HG02588 (cell line): ENCODE measurements around the gene CHD5.
"Not testable (repeated sequence)": the region's sequence is repeated elsewhere in the genome, so short reads cannot be mapped to it uniquely, and the experiment has no call there.

Experiments used
- ATAC-seq: cut with Tn5 transposase; IDR thresholded peaks from one replicate; pipeline ENCODE4 v1.9.1; 2021; ENCODE audit warnings: mild to moderate bottlenecking, moderate library complexity; ENCODE audit not compliant: unreplicated experiment

The CHD5 gene

DNA sequence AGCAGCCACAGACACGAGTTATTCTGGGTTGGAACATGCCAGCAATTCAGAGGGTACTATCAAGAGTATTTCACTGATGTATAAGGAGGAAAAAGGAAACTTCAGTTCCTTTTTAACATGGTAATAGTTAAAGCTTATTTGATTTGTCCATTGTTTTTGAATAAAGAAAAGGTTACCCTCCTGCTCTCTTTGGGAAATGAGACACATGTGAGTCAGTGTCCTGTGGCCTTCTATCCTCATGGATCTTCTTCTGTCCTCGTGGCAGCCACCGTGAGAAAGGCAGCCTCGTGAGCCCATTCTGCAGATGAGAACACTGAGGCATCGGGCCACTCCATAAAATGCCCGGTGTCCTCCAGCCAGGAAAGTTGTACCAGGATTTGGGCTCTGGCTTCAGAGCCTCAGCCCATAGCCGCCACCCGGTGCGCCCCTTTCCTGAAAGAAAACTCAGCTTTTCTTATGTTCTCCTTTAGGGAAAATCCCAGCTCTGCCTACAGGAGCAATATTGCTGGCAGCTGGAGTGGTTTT is 109.6 kb downstream of the CHD5 start:
- ATAC-seq: no peak

DNA sequence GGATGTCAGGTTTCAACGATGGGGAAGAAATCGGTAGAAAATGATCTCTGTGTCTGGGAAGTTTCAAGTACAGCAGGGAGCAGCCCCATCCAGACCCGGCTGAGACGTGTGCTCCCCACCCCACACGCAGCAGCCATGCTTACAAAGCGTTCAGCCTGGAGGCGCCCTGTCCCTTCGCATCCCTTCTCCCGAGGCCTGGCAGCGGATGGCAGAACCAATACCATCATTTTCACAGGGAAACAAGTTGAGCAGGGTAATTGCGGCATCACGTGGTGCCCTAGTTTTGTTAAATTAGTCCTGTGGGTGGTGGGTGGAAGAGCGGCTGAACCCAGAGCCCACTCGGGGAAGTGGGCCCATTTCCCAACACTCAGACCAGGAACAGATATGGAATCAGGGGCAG is 110.5 kb downstream of the CHD5 start:
- no peak for ATAC-seq

DNA sequence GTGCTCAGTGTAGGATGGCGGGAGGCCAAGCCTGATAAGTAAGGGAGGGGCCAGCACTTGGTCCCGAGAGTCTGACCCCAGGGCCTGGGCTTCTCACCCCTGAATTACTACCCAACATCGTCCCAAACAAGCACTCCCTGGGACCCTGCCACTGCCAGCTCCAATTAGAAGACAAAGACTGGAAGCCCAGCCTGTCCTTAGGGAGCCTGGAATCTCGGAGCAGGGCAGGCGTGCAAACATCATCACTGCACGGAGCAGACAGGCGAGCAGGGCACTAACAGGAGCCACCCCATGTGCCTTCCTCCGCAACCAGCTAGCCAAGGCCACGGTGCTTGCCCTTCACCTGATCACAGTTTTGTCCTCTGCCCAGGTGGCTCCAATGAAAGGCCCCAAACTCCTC is 111.2 kb downstream of the CHD5 start:
- no peak for ATAC-seq

DNA sequence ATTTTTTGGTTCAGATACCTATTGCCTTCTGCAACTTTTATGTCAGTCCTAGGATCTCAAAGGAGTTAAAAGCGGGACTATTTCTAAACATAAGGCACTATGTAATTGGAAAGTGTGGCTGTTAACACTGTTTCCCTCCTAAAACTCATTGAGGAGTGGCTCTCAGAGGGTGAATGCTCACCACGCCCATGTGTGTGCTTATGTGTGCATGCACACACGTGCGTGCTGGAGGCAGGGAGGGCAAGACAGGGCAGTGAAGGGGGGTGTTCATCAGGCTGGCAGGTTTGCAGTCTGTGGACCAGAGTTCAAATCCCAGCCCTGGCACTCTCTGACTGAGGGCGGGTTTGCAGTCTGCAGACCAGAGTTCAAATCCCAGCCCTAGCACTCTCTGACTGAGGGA is 112.0 kb downstream of the CHD5 start:
- no peak for ATAC-seq

DNA sequence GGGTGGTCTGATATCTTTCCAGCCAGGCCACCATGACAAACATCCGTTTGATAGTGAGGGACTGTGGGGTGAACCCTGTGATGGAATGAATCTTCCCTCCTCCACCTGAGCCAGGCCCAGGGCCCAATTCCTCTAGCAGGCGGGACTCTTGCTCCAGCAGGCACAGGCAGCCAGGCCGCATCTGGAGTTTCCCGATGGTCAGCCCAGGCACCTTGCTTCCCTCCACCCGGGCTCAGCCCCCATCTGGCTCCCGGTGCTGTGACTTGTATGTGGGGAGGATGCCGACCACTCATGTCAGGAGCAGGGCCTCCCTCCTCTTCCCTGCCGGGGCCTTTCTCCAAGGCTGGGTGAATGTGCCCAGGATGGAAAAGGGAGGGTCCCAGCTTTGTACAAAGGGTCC is 113.4 kb downstream of the CHD5 start:
- ATAC-seq: no peak

DNA sequence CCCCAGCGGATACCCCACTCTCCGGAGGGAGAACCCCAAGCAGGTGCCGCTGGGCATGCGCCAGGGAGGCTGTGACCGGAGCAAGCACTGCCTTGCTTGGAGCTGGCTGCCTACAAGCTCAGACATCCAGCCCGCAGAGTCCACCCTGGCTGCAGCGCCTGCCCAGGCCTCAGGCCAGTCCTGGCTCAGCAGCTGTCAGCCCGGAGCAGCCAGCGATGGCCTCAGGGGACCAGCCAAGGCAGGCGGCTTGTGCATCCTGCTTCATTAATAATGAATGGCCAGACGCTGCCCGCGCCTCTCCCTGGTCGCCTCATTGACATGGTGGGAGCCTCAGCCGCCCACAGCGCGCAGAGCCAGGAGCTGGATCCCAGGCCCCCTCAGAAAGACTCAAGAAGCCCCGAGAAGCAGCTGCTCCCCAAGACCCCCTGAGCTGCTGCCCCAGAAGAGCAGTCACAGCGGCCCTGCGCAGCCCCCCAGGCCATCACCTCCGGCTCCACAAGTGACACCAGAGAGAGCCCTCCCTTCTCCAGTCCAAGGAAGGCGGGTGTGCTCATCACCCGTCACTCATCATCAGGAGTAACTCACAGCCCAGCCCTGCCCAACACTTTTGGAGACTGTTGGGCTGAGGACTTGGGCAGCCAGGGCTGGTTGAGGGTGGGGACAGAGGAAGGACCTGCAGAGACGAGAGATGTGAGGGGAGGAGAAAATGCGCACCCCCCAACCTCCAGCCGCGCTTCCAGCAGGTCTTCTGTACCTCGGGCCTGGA is 114.8 kb downstream of the CHD5 start:
- ATAC-seq: no peak

DNA sequence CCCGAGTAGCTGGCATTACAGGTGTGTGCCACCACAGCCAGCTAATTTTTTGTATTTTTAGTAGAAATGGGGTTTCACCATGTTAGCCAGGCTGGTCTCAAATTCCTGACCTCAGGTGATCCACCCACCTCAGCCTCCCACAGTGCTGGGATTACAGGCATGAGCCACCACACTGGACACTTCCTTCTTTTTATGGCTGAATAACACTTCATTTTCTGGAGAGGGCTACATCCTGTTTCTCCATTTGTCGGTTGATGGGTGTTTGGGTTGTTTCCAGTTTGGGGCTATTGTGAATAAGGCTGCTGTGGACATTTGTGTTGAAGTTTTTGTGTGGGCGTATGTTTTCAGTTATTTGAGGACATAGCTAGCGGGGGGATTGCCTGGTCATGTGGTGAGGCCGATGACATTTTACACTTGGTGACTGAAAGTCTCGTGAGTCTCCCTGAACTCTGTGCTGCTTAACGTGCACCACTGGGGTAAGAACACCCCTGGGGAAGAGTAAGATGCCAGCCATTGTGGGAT is 116.5 kb downstream of the CHD5 start:
- not testable (repeated sequence) for ATAC-seq

DNA sequence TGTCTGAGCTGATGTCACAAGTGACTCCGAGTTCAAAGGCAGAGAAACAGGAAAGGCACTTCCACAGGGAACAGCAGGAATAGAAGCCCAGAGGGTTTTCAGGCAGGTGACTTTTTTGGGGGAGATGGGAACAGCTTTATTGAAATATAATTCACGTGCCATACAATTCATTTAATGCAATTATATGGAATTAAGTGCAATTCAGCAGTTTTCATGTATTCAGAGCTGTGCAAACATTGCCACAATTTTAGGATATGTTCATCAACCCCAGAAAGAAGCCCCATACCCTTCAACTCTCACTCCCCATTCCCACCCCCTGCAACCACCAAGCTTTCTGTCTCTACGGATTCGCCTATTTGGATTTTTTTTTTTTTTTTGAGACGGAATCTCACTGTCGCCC is 117.5 kb downstream of the CHD5 start:
- ATAC-seq: no peak

DNA sequence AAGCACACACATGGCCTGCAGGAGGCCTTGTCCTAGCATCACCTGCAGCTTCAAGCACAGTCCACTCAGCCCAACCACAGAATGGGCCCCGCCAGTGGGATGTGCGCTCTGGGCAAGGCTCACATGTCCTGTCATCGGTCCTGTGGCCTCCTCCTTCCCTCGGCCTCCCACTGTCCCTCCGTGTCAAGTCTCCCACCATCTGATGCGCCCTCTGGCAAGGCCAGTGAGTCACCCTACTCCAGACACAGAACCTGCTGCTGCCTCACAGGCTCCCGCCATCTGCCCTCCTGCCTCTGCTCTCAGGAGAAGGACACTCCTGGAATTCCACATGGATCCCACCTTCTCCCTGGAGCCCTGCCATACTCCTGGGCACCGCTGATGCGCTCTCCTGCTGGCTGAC is 120.3 kb downstream of the CHD5 start:
- no peak for ATAC-seq

DNA sequence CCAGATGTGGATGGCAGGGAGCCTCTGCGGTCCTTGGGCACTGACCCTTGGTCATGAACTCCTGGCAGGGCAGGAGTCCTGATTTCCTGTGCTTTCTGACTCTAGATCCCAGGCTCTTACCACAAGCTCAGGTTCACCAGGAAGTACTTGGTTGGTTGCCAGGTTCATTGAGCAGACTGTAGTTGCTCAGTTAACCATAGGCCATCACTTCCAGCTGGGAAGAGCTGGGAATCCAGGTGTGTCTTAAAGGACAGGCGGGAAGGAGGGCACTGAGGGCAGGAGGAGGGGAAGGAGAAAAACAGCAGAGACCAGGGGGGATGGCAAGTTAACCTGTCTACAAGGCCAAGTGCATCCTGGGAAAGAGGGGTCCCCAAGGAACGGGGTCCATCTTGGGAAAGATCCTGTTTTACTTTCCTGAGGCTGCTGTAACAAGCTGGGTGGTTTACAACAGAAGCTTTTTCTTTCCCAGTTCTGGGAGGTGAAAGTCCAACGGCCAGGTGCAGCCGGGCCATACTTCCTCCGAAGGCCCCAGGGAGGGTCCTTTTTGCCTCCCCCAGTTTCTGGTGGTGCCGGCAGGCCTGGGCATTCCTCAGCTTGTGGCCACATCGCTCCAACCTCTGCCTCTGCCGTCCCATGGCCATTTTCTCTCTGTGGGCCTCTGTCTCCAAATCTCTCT is 122.8 kb downstream of the CHD5 start:
- ATAC-seq: no peak

DNA sequence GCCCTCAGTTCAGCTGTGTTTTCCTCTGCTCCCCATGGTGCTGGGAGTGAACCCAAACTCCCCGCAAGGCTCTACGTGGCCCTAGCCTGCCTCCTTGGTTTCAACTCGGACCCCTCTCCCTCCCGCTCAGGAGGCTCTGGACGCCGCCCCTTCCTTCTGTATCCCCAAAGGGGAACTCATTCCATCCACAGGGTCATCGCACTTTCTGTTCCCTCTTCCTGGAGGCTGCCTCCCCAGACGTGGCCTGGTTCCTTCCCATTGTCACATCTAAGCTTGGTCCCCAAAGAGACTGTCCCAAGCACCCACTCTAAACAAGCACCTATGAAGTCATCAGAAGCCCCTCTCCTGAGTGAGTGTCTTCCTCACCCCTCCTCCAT is 123.6 kb downstream of the CHD5 start:
- no peak for ATAC-seq

DNA sequence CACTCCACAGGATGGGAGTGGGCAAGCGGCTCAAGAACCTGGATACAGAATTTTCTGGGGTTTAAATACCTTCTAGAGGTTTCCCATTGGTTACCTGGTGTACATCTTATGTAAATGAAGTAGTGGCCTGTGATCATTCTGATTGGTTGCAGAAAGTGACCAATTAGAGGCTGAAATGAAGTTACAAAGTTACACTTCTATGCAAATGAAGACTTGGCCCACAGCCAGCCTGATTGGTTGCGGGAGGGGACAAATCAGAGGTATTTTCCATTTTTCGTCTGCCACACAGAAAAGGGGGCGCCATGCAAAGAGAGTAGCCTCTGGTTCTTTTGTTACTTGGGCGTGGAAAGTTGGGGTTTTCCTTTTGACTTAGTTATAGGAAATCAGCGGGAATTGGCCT is 125.5 kb downstream of the CHD5 start:
- no peak for ATAC-seq

DNA sequence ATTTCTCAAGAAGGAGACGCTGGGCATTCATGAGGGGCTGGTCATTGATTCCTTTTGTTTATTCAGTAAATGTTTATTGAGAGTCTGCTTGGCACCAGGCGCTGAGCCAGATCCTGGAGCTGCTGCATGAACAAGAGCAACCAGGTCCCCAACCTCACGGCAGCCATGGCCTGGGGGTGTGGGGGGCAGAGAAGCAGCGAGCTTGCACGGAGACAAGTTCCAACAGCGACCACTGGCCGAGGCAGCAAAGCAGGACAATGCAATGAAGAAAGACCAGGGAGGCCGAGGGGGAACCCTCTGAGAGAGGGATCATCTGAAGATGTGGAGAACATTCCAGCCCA is 126.9 kb downstream of the CHD5 start:
- ATAC-seq: no peak

DNA sequence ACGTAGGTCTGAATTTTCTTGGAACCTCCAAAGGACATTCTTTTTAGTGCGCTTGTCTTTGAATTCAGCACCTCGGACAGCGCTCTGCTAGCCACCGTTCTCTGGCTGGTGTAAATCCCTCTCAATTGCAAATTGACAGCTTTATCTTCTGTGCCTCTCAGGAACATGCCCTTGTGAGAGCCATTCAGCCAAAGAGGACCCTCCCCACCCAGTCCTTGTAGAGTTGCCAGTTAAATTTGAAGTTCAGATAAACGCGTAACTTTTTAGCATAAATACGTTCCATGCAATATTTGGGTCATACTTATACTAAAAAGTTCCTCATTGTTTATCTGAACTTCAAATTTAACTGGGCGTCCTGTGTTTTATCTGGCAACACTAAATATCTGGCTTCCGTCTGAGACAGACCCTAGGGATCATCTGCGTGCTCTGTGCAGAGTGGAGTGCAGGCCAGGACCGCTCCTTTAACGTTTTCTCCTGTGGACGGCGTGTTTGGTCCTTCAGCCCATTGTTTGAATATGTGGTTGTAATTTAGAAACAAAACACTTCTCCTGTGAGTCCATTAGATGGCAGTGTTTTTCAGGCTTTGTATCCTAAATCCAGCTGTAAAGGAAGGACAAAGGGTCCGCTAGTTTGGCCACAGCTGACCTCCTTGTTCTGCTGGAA is 127.4 kb downstream of the CHD5 start:
- no peak for ATAC-seq
